CD4-positive, alpha-beta T cell treated with Interleukin-1 beta for 1 hour (primary cell): ENCODE measurements around the gene DSC2.
"Not testable (repeated sequence)": the region's sequence is repeated elsewhere in the genome, so short reads cannot be mapped to it uniquely, and the experiment has no call there.

ENCODE experiments used
- DNase-seq, 2 donors: peaks; one replicate each; pipeline ENCODE4 v3.0.0-alpha.2; 2020 to 2022

Gene DSC2

DNA sequence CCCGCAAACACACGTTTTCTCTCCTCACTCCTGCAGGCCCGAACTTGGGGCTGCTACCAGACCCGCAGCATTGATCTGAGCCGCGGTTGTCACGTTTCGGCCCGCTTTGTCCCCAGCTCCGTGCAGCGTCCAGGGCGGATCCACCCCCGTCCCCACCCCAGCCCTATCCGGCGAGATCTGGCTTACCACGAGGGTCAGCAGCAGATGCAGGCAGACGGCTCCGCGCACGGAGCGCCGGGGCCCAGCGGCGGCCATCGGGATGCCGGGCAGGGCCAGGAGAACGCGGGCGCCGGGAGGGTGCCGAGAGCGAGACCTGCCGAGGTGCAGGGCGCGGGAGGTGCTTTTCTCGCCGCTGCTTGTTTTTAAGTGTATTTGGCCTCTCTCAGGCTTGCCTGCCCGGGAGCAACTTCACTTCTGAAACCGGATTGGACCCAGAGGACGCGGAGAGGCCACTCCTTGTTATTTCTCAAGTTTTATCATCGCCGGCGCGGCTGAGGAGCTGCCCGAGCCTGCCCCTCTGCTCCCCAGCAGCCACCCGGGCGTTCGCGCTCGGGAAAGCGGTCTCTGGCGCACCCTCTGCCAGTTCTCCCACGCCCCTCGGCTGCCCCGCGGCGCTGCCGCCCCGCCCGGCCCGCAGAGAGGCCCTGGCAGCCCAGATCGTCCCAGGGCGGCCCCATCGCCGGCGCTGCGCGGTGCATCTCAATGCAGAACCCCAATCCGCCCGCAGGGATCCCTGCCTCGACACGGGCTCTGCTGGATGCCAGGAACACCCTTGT, 59.6 kb downstream of the DSC2 start, which contains the start of gene DSC3:
Gene DSC3 (minus strand): TSS at position 337 of the 776 bp plus-strand sequence. CDS start 82 bp downstream, at position 255.
- DNase-seq, result no peak

DNA sequence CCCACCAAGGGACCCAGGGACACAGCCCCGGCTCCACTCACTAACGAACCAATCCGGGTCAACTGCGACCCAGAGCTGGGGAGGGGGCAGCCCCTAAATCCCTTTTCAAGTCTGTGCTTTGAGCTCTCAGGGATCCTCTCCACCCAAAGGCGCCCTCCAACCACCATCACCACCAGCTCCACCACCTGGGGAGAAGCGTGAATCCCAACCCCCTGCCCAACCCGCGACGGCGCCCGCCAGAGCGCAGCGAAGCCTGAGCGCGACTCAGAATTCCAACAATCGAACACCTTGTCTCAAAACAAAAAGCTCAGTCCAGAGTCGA, 60.2 kb downstream of the DSC2 start:
- no peak for DNase-seq

DNA sequence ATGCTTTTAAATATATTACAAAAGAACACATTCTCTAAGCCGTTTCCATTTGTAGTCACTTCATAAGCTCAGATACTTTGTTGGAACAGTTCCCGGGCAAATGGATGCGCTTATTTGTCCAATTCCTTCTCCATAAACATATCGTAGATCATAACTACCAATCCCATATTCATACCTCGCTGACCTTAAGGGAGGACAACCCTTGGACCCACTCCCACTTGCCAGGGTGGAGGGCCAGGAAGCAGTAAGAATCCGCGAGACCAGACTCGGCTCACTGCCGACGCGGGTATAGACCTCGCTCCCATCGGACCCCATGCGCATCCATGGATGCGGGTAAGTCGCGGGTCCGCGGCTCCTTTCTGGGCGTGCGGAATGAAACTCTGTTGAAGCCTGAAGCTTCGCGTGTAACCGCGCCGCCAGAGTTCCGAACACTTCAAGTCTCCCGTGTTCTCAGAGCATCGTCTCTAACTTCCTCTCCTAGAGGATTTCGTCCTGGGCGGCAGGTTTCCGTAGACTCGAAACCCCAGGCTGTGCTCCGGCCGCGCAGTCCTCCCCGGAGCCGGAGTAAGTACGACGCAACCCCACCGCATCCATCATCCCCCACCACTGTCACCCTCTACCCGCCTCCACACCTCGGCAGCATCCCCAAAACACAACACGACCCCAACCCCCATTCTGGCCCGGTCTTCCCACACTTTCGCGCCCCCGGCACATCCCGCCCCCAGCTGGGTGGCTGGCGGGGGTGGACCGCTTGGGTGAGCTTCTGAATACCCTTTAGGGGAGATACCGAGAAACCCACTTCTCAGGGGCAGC, 60.7 kb downstream of the DSC2 start:
- no peak for DNase-seq

DNA sequence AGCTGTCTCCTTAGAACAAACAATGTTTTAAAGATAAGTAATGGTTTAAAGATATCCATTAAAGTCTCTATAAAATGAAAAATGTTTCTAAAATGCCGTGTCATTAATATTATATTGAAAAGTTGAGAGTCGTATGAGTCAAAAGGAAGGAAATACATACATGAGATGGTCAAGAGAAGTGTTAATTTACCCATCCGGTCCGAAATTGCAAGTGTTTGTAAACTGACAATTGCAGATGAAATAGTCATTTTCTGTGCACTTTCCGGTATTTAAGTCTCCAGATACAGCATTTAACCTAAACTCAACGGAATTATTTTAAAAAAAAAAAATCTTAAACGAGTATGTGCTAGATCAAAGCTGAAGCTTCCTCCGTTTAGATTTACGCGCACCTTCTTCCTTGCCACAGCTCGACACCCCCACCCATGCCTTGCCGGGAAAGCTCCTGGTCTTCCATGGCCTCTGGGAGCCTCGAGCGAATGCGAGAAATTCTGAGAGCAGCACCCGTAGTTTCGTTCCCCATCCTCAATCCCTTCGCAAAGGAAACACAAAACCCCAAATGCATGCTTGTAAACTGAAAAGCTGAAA, 61.4 kb downstream of the DSC2 start:
- no peak for DNase-seq

DNA sequence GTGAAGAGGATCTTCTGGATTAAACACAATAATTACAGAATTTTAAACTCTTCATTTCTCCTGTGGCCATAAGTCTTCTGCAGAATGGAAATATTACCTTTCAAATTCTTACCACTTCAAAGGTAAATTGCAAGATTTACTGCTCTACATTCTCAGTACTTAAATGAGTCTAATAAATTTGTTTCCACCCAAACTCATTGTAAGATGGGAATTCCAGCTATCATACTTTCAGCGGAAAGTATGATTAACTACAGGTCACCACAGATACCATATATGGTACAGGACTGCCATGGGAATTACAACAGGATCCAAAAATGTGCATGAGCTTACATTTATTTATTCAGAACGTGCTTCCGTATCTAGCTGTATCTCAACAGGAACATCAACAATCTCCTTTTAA, 62.8 kb downstream of the DSC2 start:
- DNase-seq, result no peak

DNA sequence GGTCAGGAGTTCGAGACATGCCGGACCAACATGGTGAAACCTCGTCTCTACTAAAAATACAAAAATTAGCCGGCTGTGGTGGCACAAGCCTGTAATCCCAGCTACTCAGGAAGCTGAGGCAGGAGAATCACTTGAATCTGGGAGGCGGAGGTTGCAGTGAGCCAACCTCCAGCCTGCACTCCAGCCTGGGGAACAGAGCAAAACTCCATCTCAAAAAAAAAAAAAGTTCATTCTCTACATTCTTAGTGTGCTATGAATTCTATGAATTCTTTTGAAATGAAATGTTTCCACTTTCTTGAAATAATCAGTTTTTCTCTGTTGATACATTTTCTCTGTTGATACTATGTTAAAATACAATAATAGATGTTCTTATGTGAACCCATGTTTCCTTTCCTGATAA, 64.5 kb downstream of the DSC2 start:
- DNase-seq, result not testable (repeated sequence)

DNA sequence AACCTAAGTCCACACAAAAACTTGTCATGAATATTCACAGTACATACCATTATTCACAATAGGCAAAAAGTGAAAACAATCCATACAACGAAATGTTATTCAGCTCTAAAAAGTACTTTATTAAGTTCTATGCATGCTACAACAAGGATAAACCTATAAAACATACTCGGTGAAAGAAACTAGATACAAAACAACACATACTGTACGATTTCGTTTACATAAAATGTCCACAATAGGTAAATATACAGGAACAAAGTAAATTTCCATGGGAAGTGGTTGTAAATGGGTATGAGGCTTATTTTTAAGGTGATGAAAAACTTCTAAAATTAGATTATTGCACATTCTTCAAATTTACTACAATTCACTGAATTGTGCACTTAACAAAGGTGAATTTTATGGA, 67.7 kb downstream of the DSC2 start:
- DNase-seq, result no peak

DNA sequence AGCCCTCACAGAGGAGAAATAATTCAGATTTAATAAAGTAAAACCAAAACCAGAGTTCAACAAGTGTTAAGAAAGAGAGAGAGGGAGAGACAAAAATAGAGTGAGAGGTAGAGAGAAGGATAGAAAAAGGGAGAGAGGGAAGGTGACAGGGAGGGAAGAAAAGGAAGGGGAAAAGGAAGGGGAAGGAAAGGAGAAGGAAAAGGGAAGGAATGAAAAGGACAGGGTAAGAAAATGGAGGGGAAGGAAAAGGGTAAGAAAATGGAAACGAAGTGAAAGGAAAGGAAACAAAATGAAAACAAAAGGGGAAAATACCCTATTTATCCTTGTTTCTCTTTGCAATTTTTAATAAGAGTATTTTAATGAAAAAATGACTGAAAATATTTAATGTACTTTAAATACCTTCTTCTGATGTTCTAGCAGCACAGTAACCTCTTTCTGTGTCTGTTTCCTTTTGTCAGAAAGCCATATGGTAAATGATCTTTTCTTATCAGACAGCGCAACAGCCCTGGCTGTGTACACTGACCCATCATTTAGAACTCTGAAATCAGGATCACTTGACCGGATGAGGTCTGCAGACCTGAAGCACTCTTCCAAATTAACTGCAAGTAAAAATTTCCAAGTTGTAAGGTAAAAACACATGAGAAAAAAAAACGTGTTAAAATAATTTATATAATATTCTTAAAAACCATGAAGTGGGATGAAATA, 71.5 kb downstream of the DSC2 start:
- DNase-seq, result no peak

DNA sequence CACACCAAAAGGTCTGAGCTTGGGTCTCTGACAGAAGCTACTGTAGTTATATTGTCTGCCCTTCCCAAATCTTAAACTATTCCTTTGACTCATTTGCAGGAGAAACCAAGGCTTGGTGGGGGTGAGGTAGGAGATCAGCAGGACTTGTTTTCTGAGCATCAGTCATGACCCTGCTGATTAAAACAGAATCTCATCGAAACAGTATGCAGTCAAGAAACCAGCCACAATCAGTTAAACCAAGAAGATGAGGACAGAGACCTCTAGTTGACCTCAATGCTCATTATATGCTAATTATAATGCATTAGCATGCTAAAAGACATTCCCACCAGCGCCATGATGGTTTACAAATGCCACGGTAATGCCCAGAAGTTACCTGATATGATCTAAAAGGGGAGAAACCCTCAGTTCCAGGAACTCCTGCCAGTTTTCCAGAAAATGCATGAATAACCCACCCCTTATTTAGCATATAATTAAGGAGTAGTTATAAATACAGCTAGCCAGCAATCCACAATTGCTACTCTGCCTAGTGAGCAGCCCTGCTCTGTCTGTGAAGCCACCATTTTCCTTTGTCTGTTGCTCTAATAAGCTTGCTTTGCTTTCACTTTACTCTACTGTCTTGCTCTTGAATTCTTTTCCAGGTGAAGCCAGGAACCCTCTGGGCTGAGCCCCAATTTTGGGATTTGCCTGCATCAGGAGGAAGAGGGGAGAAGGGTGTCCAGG, 86.3 kb downstream of the DSC2 start:
- DNase-seq, result no peak

DNA sequence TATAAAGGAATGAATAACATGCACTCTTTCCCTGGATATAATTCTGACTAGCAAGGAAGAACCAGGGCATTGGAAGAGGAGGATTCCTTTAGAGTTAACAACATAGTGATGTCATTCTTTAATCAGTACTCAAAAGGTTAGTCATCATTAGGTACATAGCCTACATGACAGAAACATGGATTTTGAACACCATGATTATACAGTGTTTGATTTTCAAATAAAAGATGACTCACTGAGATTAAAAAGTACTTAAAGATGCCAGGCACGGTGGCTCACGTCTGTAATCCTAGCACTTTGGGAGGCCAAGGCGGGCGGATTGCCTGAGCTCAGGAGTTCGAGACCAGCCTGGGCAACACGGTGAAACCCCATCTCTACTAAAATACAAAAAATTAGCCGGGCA, 90.8 kb downstream of the DSC2 start:
- DNase-seq, result not testable (repeated sequence)

DNA sequence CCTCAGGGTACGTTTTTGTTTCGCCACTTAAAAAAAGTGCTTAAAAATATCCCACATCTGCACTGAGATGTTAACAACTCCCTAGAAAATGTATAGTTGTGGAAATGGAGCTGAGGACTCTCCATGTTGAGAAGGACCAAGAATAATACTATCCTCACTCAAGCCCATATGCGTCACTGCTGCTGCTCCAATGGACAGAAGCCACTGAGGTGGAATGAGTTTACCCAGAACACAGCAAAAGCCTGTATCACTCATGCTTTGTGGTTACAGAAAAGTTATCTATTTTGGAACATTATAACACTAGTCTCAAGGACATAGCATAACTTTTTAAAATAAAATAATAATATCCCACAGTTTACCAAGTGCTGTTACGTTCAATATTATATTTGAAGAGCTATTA, 91.6 kb downstream of the DSC2 start:
- no peak for DNase-seq
